HG03565 (cell line): ENCODE results near the gene KIF26A.

ENCODE experiments used
- ATAC-seq: cut with Tn5 transposase; IDR thresholded peaks from one replicate; pipeline ENCODE4 v1.9.1; 2021; ENCODE audit warnings: mild to moderate bottlenecking, moderate library complexity; ENCODE audit not compliant: unreplicated experiment

The KIF26A gene

DNA sequence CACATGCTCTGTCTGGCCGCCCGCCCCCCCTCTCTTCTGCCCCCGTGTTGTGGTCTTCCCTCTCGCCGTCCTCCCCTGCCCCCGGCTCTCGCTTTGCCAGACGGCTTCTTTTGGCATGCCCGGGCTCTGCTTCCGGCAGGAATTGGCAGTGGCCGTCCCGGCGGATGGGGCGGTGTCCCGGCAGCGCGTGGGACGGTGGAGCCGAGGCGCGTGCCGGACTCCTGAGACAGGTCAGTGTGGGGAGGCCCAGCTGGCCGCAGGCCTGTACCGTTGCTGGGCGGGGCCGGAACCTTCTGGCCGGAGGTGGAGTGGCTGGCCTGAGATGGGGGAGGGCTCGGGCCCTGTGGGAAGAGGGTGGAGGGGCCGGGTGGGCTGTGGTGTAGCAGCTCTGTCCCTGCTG, 17.1 kb downstream of the KIF26A start:
- ATAC-seq, result no peak

- ATAC-seq, result no peak
Observed at GRCh38 chr14:104156142-104156541, 17.8 kb downstream of the KIF26A start.

GRCh38 chr14:104157016-104157928, 18.9 kb downstream of the KIF26A start:
- ATAC-seq, result no peak

DNA sequence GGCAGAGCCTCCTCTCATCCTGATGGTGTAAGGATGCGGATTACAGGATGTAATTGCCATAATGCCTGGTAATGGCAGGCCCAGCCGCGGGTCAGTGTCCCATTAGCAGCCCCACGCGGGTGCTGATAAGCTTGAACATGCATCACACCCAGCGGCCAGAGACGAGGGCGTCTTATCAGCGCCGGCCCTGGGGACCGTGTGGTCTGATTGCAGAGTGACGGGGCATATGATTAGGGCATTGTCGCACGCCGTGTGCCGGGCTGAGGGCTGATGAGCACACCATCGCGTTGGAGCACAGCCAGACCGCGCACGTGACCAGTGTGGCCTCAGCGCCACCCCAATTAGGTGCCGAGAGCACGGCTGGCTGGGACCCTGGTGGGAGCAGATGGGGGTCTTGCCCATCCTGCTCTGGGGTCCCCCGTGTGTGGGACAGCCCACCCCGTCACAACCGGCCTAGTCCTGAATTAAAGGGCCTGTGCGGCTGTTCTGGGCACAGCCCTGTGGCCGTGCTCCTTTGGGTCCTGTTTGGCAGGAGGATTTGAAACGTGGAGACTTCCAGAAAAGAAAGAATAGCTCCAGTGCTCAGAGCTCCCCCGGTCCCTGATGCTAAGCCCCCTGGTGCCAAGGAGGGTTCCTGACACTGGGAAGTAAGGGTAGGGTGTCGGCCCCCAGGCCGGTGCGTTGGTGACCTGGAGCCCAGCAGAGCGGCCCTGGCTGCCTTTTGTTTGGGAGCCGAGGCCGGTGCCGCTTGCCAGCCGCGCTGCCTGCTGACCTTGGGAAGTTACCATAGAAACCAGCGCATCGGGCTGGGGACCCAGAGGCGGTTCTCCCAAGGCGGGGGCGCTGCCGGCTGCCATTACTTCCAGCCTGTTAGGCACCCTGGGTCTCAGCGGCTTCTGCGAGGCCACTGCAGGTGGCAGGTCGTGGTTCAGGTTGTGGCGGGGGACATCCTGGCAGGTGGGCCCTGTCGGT, 20.7 kb downstream of the KIF26A start:
- ATAC-seq, result no peak

GRCh38 chr14:104159990-104160389, 21.6 kb downstream of the KIF26A start:
- no peak for ATAC-seq

DNA sequence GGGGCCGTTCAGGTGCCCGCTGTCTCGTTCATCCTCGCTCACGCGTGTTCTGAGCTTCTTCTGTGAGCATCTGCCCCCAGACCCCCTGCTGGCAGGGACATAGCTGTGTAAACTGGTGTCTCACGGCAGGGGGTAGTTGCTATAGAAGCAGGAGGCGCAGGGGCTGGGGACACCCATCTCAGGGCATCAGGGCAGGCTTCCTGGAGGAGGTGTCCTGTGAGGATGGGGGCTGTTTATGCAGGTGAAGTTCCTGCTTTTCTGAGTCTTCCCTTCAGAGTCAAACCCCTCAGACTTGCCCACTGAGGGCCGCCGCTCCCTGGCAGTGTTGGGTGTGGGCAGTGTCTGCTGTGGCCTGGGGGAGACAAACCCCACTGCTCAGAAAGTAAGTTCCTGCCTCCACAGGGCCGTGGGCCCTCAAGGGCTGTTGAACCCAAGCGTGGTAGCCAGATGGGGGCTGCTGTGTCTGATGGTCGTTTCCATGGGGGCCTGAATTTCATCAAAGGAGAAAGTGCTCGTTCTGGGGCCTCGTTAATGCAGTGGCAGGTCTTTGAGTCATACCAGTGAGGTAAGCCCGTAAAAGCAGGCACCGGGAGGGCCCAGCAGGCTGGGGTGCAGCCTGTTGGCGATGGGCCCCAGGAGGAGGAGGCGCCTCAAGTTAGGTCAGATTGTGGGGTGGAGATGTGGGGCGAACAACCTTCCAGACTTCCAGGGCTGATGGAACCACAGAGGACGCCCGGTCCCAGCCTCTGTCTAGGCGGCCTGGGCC, 23.4 kb downstream of the KIF26A start:
- ATAC-seq, result no peak

DNA sequence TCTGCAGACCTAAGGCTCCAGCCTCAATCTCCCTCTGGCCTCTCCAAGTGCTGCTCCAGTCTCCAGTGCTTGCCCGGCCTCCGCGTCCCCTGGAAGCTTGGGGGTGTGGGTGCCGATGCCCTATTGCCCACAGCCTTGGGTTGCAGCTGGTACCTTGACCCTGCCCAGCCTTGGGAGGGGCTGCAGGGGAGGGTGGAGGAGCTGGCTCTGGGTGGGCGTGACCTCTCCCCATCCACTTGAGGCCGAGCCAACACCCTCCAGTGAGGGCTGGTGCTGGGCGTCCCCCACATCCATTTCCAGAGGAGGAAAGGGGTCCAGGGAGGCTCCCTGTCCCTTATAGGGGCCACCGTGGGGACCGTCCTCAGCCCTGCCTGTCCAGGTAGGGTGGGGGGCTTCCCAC, 24.1 kb downstream of the KIF26A start:
- ATAC-seq, result no peak

DNA sequence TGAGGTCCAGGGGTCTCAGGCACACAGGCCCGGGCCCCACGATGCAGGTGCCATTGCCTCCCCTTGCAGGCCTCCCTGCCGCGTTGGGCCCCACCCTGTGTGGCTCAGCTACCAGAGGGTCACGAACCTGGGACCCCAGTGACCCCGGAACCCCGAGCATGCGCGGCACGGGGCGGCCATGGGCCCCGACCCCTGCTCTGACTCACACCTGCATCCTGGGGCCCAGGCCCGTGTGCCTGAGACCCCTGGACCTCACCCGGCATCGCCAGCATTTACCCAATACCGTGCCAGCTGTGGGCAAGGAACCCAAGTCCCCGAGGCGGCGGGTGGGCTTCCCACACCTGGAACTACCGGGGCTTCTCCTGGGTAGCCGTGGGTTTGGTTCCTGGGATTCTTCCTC, 25.2 kb downstream of the KIF26A start:
- no peak for ATAC-seq

DNA sequence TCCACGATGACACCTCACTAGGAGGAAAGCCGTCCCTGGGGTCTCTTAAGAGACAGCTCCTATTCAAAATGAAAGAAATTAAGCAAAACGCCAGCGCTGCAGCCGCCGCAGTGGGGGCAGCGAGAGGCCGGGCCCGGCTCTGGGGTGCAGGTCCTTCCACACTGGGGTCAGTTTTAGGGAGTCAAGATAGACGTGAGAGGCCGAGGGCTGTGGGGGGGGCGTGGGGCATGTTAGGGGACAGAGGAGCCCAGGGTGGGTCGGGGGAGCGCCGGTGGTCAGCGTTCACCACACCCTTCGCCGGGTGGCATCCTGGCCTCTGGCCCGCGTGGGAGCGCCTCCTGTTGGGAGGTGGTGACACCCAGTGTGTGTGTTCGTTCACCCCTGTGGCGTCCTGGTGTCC, 25.7 kb downstream of the KIF26A start:
- ATAC-seq, result no peak

DNA sequence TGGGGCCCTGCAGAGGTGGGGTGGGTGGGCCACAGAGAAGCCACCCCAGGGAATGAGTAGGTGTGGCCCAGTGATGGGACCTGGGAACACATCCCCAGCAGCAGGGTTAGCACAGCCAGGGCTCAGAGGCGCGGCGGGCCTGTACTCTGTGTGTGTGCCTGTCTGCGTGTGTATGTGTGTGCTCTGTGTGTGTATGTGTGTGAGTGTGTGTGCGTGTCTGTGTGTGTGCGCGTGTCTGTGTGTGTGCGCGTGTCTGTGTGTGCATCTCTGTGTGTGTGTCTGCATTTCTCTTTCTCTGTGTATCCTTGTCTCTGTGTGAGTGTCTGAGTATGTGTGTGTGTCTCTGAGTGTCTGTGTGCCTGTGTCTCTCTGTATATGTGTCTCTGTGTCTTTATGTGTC, 26.1 kb downstream of the KIF26A start:
- ATAC-seq, result no peak

DNA sequence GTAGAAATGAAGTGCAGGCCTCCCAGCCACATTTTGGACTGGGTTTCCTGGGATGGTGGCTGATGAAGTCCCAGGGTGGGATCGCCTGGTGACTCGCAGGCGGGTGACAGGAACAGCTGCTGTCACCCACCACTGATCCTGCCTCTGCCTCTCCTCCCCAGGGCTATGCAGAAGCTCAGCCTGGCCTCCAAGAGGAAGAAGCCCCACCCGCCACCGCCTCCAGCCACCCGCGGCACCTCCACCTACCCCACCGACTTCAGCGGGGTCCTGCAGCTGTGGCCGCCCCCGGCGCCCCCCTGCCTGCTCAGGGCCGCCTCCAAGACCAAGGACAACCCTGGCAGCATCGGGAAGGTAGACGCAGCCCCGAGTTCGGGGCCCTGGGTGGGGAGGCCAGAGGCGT, 28.3 kb downstream of the KIF26A start:
- no peak for ATAC-seq

- no peak for ATAC-seq
Observed at GRCh38 chr14:104168603-104169002, 30.2 kb downstream of the KIF26A start.

- ATAC-seq, result no peak
Observed at GRCh38 chr14:104169005-104169698, 30.8 kb downstream of the KIF26A start.

DNA sequence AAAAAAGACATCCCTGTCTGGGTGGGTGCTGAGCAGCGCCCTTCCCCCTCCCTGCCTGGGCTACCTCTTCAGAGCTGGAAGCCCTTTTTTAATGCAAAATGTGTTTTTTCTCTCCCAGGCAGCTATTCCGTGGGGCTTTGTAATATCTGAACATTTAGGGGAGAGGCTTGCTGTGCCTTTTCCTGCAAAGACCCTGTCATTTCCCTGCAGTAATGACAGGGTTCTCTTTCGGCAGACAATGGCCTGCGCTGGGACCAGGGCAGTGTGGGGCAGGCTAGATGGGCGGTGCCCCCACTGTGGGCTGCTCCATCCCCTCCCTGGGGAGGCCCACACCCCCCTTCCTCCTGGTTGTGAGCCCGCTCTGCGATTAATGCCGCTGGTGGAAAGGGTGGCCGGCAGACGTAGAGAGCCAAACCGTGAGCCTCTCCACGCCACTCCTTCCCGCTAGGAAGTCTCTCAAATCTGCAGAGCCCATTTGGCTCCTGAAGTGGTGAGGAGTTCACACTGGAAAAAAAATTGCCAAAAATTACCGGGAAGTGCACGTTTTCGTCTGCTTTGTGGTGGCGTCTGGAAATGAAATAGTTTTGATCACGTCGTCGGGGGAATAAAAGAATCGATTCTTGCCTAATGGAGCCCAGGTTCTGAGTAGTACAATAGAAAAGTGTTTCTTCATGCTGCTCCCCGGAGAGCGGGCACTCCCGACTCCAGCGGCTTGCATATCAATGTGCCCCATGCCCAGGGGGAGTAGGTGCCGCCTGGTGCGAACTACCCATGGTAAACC, 31.5 kb downstream of the KIF26A start:
- no peak for ATAC-seq

GRCh38 chr14:104171029-104171697, 32.8 kb downstream of the KIF26A start:
- no peak for ATAC-seq

DNA sequence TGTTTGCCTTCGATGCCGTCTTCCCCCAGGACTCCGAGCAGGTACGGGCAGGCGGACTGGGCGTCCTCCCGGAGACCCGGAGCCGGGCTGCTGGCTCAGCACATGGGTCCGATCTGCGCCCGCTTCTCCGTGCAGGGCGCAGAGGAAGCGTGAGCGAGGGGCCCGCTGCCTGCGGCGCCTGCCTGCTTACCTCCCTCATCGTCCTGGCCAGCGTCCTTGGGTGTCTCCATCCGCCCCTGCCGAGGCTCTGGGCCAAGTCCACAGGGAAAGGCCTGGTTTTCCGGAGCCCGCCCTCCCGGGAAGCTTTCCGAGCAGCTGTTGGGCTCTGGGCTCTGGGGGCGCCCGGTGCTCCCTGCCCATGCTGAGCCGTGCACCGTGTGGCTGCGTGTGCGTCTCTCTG, 33.5 kb downstream of the KIF26A start:
- ATAC-seq, result no peak

DNA sequence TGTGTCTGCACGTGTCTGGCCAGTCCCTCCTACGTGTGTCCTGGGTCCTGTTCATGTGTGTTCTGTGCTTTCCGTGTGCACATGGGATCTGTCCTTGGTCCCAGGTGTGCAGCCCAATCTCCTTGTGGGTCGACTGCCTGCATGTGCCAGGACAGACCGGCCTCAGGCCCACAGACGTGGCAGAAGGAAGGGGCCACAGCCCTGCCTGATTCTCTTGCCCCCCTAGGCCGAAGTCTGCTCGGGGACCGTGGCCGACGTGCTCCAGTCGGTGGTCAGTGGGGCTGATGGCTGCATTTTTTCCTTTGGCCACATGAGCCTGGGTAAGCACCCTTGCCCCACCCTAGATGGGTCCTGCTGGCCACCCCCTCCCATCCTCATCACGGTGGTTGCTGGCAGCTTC, 34.0 kb downstream of the KIF26A start:
- ATAC-seq, result no peak

DNA sequence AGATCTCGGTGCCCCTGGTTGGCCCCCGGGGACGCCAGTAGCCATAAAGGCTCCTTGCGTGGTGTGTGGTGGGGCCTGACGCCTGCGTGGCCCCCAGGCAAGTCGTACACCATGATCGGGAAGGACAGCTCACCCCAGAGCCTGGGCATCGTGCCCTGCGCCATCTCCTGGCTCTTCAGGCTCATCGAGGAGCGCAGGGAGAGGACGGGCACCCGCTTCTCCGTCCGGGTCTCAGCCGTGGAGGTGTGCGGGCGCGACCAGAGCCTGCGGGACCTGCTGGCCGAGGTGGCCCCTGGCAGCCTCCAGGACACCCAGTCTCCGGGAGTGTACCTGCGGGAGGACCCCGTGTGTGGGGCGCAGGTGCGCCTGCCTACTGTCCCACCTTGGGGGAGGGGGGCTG, 34.5 kb downstream of the KIF26A start:
- no peak for ATAC-seq

DNA sequence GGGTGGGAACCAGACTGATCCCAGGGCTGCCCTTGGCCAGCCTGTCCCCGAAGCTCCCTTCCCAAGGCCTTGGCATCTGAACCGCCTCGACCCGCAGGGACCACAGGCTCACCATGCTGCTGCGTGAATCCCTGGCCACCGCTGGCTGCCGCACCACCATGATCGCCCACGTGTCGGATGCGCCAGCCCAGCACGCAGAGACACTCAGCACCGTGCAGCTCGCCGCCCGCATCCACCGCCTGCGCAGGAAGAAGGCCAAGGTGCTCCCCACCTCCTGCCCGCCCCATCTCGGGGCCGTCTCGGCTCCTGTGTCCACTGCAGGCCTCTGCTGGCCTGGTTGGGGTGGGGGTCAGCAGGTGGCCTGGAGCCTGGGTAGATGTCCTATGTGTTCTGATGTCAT, 35.7 kb downstream of the KIF26A start:
- ATAC-seq, result no peak
